GM23338 (cell line): ENCODE results near the gene SOS2. TPM values are rescaled to one million over a fixed set of nuclear protein-coding genes. Genes with fewer than 3 reads are reported as not detected.

ENCODE experiments used
- ATAC-seq: fragments of 200-7000 bp; cut with Tn5 transposase; 3 replicates; pipeline ENCODE4 v1.9.1; 2020
- DNase-seq: peaks from one replicate; pipeline ENCODE4 v3.0.0-alpha.2; 2015; ENCODE audit warnings: low spot score
- H2AFZ ChIP-seq: fragments of 200-600 bp; sonication (generic); 2 replicates; pipeline ENCODE4 v1.8.0; 2016; ENCODE audit warnings: antibody characterized with exemption, mild to moderate bottlenecking, moderate library complexity
- H3F3A ChIP-seq: fragments of 200-600 bp; sonication (generic); replicated peaks from 2 replicates; pipeline ENCODE4 v1.8.0; 2017; ENCODE audit warnings: antibody characterized with exemption, mixed run types, low read depth
- H3K27ac ChIP-seq: fragments of 200-600 bp; sonication (generic); 2 replicates; pipeline ENCODE4 v1.6.1; 2016; ENCODE audit warnings: low read depth
- H3K27me3 ChIP-seq: fragments of 200-600 bp; sonication (generic); 2 replicates; pipeline ENCODE4 v1.8.0; 2016; ENCODE audit warnings: mild to moderate bottlenecking, mixed run types, moderate library complexity; ENCODE audit not compliant: insufficient read depth
- H3K36me3 ChIP-seq: fragments of 200-600 bp; sonication (generic); 2 replicates; pipeline ENCODE4 v1.8.0; 2016; ENCODE audit warnings: mild to moderate bottlenecking; ENCODE audit not compliant: insufficient read depth
- H3K4me1 ChIP-seq: fragments of 200-600 bp; sonication (generic); 2 replicates; pipeline ENCODE4 v1.8.0; 2016; ENCODE audit warnings: mild to moderate bottlenecking, moderate library complexity; ENCODE audit not compliant: insufficient read depth
- H3K4me2 ChIP-seq: fragments of 200-600 bp; sonication (generic); 2 replicates; pipeline ENCODE4 v1.7.1; 2017; ENCODE audit warnings: mixed run types
- H3K4me3 ChIP-seq: fragments of 200-600 bp; sonication (generic); 2 replicates; pipeline ENCODE4 v1.6.1; 2016; ENCODE audit warnings: mixed run types
- H3K79me2 ChIP-seq: fragments of 200-600 bp; sonication (generic); replicated peaks from 2 replicates; pipeline ENCODE4 v1.8.0; 2017; ENCODE audit warnings: mild to moderate bottlenecking; ENCODE audit not compliant: insufficient read depth
- H3K9me2 ChIP-seq: fragments of 200-600 bp; sonication (generic); 2 replicates; pipeline ENCODE4 v1.8.0; 2017; ENCODE audit not compliant: insufficient read depth
- H4K20me1 ChIP-seq: fragments of 200-600 bp; sonication (generic); replicated peaks from 2 replicates; pipeline ENCODE4 v1.8.0; 2017; ENCODE audit warnings: mild to moderate bottlenecking; ENCODE audit not compliant: insufficient read depth
- H3K27ac Mint-ChIP-seq: 2 replicates; pipeline ENCODE4 v1.8.0; 2020; ENCODE audit warnings: inconsistent platforms, mild to moderate bottlenecking, moderate library complexity, mixed read lengths
- H3K27me3 Mint-ChIP-seq: 3 replicates; pipeline ENCODE4 v1.8.0; 2022; ENCODE audit warnings: low read depth, mild to moderate bottlenecking, moderate library complexity, mixed read lengths, inconsistent platforms; ENCODE audit not compliant: insufficient read depth, poor library complexity
- H3K36me3 Mint-ChIP-seq: 3 replicates; pipeline ENCODE4 v1.8.0; 2021; ENCODE audit warnings: low read depth, mild to moderate bottlenecking, inconsistent platforms, moderate library complexity, mixed read lengths
- H3K4me1 Mint-ChIP-seq: 3 replicates; pipeline ENCODE4 v1.8.0; 2020; ENCODE audit warnings: mild to moderate bottlenecking, inconsistent platforms, mixed read lengths
- H3K4me3 Mint-ChIP-seq: 3 replicates; pipeline ENCODE4 v1.8.0; 2021; ENCODE audit warnings: moderate library complexity, mild to moderate bottlenecking, inconsistent platforms, mixed read lengths
- H3K9me3 Mint-ChIP-seq: 3 replicates; pipeline ENCODE4 v1.8.0; 2020; ENCODE audit warnings: moderate library complexity, mild to moderate bottlenecking, inconsistent platforms, mixed read lengths
- CREB1 ChIP-seq: fragments of 250-450 bp; sonication (Bioruptor Pico); IDR thresholded peaks from 2 replicates; pipeline ENCODE4 v1.5.0; 2020; ENCODE audit warnings: low read depth, mild to moderate bottlenecking, moderate library complexity
- EZH2 ChIP-seq: fragments of 200-600 bp; sonication (generic); IDR thresholded peaks from one replicate; pipeline ENCODE4 v1.8.0; 2017; ENCODE audit warnings: antibody characterized with exemption, mild to moderate bottlenecking, low read depth; ENCODE audit not compliant: unreplicated experiment
- EZH2phosphoT487 ChIP-seq: fragments of 200-600 bp; sonication (generic); IDR thresholded peaks from one replicate; pipeline ENCODE4 v1.8.1; 2018; ENCODE audit warnings: antibody characterized with exemption; ENCODE audit not compliant: unreplicated experiment
- NANOG ChIP-seq: IDR thresholded peaks from 2 replicates; pipeline ENCODE4 v1.6.1; 2016; ENCODE audit warnings: antibody characterized with exemption, borderline replicate concordance
- POLR2AphosphoS5 ChIP-seq: IDR thresholded peaks from 2 replicates; pipeline ENCODE4 v1.6.1; 2016; ENCODE audit warnings: antibody characterized with exemption, low read depth
- STAT1 ChIP-seq: IDR thresholded peaks from one replicate; pipeline ENCODE4 v1.6.1; 2016; ENCODE audit warnings: antibody characterized with exemption; ENCODE audit not compliant: unreplicated experiment
- ZNF114 ChIP-seq: fragments of 250-450 bp; sonication (Bioruptor Pico); IDR thresholded peaks from 2 replicates; pipeline ENCODE4 v1.5.0; 2020; ENCODE audit warnings: mild to moderate bottlenecking, moderate library complexity
- ZNF331 ChIP-seq: fragments of 250-450 bp; sonication (Bioruptor Pico); IDR thresholded peaks from 2 replicates; pipeline ENCODE4 v1.5.0; 2020; ENCODE audit warnings: low read depth, mild to moderate bottlenecking, moderate library complexity
- polyA plus RNA-seq: library from polyadenylated mRNA; unstranded; fragments of >200 nt; fragmentation: Nextera tagmentation; extraction: Ambion mirVana; gene quantifications from 2 replicates; pipeline ENCODE4 v1.2.1, GENCODE V29; 2016
- total RNA-seq: library from RNA; depleted of rRNA; stranded (reverse); fragments of >200 nt; shearing (Covaris generic); gene quantifications from 2 replicates; pipeline ENCODE4 v1.2.3, GENCODE V29; 2014
- TF ChIP-seq, protein P1 (sequence below), 2 experiments: fragments of 200-600 bp in 1 of 2; sonication (generic) in 1 of 2; conservative IDR thresholded peaks; 2 replicates each; pipeline versions ENCODE4 v1.5.1 to v1.6.1; 2016 to 2017; ENCODE audit warnings: antibody characterized with exemption in 2 of 2, low read depth in 2 of 2, mild to moderate bottlenecking in 2 of 2, moderate library complexity in 1 of 2
- TF ChIP-seq, protein P2 (sequence below): IDR thresholded peaks from 2 replicates; pipeline ENCODE4 v1.6.1; 2016; ENCODE audit warnings: antibody characterized with exemption

Gene SOS2
- total and polyA plus RNA-seq, 2 experiments from 2014 or later, result 3.5 to 11.4 TPM

DNA sequence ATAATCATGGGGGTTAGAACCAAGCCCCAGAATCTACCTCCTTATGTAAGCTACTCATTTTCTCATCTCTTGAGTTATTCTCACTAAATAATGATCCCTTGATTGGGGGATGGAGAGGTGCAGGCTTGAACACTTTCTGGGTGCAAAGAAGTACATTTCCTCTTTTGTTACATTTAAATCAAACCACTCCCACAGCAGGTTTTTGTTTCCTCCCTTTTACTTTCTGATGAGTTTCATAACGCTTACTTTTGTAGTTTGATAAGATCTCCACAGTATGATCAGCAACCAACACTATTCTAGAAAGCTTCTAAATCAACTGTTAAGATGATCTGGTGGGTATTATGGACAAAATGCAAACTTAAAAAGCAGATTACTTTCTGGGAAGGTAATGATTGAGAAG, 135.5 kb downstream of the SOS2 start (continued):
- TF ChIP-seq, protein P1, sequence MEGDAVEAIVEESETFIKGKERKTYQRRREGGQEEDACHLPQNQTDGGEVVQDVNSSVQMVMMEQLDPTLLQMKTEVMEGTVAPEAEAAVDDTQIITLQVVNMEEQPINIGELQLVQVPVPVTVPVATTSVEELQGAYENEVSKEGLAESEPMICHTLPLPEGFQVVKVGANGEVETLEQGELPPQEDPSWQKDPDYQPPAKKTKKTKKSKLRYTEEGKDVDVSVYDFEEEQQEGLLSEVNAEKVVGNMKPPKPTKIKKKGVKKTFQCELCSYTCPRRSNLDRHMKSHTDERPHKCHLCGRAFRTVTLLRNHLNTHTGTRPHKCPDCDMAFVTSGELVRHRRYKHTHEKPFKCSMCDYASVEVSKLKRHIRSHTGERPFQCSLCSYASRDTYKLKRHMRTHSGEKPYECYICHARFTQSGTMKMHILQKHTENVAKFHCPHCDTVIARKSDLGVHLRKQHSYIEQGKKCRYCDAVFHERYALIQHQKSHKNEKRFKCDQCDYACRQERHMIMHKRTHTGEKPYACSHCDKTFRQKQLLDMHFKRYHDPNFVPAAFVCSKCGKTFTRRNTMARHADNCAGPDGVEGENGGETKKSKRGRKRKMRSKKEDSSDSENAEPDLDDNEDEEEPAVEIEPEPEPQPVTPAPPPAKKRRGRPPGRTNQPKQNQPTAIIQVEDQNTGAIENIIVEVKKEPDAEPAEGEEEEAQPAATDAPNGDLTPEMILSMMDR (conservative IDR thresholded peaks at IDR 0.05; ENCODE audit: low read depth in 2 of 2), result no peak
- no peak for TF ChIP-seq CREB1 (CRISPR knock-in tag)
- no peak for TF ChIP-seq POLR2AphosphoS5
- TF ChIP-seq ZNF114 (CRISPR knock-in tag), result no peak
- TF ChIP-seq EZH2, result no peak
- no peak for TF ChIP-seq NANOG
- no peak for TF ChIP-seq STAT1
- TF ChIP-seq, protein P2, sequence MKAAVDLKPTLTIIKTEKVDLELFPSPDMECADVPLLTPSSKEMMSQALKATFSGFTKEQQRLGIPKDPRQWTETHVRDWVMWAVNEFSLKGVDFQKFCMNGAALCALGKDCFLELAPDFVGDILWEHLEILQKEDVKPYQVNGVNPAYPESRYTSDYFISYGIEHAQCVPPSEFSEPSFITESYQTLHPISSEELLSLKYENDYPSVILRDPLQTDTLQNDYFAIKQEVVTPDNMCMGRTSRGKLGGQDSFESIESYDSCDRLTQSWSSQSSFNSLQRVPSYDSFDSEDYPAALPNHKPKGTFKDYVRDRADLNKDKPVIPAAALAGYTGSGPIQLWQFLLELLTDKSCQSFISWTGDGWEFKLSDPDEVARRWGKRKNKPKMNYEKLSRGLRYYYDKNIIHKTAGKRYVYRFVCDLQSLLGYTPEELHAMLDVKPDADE, result no peak
- TF ChIP-seq ZNF331, result no peak
- TF ChIP-seq EZH2phosphoT487, result no peak

DNA sequence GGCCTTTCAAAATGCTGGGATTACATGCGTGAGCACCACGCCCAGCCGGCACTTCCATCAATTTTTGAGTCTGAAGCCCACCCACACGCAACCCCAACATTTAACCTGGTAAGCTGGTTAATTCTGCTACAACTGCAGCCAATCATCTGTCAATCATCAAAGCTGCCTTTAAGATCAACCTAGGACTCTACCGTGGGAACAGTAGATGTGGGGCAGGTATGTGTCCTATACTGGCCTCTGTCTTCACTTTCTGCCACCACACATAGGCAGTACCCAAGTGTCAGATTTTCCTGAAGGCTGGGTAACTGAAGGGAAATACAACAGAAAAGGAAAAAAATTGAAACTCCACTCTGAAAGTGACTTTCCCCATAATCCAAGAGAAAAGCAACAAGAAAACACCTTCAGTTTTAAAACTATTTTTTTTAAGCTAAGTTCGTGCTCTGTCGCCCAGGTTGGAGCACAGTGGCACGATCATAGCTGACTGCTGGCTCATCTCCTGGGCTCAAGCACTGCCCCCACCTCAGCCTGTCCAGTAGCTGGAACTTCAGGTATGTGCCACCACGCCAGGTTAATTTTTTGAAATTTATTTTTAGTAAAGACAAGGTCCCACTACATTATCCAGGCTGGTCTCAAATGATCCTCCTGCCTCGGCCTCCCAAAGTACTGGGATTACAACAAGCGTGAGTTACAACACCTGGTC, 137.2 kb downstream of the SOS2 start:
- Mint-ChIP-seq H3K27me3 (peaks cover 4% of the 10 kb centered on the region), H3K27ac (no peak overlapping the region), H3K36me3 (no peaks in the 10 kb centered on the region), H3K9me3 (no peaks in the 10 kb centered on the region), H3K4me3 (no peak overlapping the region), H3K4me1 (peaks cover 6% of the 10 kb centered on the region)
- Histone ChIP-seq H3K27ac (no peak overlapping the region), H3K9me2 (0 out of 2 replicates have a peak, but pooled peaks cover 2% of the 10 kb centered on the region), H4K20me1 (no peaks in the 10 kb centered on the region), H3K4me3 (no peak overlapping the region), H3F3A (no peaks in the 10 kb centered on the region), H3K27me3 (no peaks in the 10 kb centered on the region), H3K4me2 (no peak overlapping the region), H3K36me3 (no peaks in the 10 kb centered on the region), H3K79me2 (no peaks in the 10 kb centered on the region), H2AFZ (no peak overlapping the region), H3K4me1 (no peaks in the 10 kb centered on the region; the same call in 1 of the 2 replicates)
- TF ChIP-seq, protein P1 (conservative IDR thresholded peaks at IDR 0.05; ENCODE audit: low read depth in 2 of 2), result peak in 1 of 2 experiments; percentile 22; a peak in 1 of 4 replicates
- TF ChIP-seq CREB1 (CRISPR knock-in tag), result no peak
- DNase-seq (no peak), ATAC-seq (no peak; the same call in 2 of the 3 replicates)
